Endothelial cell of umbilical vein (primary cell): Measurements from ENCODE around the gene IL32. TPM values are rescaled to one million over a fixed set of nuclear protein-coding genes. Genes with fewer than 3 reads are reported as not detected.

Source experiments
- BruUV-seq: library from RNA; stranded (reverse); fragments of 400-500 nt; replicated peaks from 2 replicates; lab custom pipeline; 2021; lab: Mats Ljungman, UMichigan
- CTCF ChIA-PET: fragments of 300-600, 350-600 bp; sonication (Branson Sonifier 250); formaldehyde crosslinking; loops from one replicate; lab custom pipeline; 2021; ENCODE audit warnings: antibody characterized with exemption, inconsistent platforms; lab: Charles Lee
- POLR2A ChIA-PET: fragments of 300-600, 350-600 bp; sonication (Branson Sonifier 250); formaldehyde crosslinking; loops from one replicate; lab custom pipeline; 2021; ENCODE audit warnings: antibody characterized with exemption, inconsistent platforms; lab: Charles Lee
- DNase-seq: peaks from one replicate; pipeline ENCODE4 v3.0.0-alpha.2; 2011; ENCODE audit warnings: low read depth, low spot score
- FAIRE-seq: peaks from 2 replicates; lab custom pipeline; 2011; peaks lifted over from hg19 to GRCh38; lab: Jason Lieb, UNC
- H2AFZ ChIP-seq: 2 replicates; pipeline ENCODE4 v1.6.0; 2012; ENCODE audit warnings: low read depth, low read length, control low read depth, inconsistent platforms
- H3K27ac ChIP-seq: 2 replicates; pipeline ENCODE4 v1.5.1; 2011; ENCODE audit warnings: low read depth, mild to moderate bottlenecking, control low read depth, low read length, moderate library complexity; ENCODE audit not compliant: insufficient read depth
- H3K27me3 ChIP-seq, 2 experiments: 2 replicates each; pipeline versions ENCODE4 v1.6.0 to v1.6.1; 2011; ENCODE audit warnings: low read length in 2 of 2, mixed read lengths in 1 of 2; ENCODE audit not compliant: control insufficient read depth in 2 of 2, insufficient read depth in 2 of 2
- H3K36me3 ChIP-seq, 2 experiments: 2 replicates in 1 of 2; 3 replicates in 1 of 2; pipeline ENCODE4 v1.5.1; 2011; ENCODE audit warnings: low read length in 2 of 2, mild to moderate bottlenecking in 1 of 2, moderate library complexity in 1 of 2; ENCODE audit not compliant: control insufficient read depth in 2 of 2, insufficient read depth in 2 of 2; ENCODE audit errors: extremely low read depth in 1 of 2
- H3K4me1 ChIP-seq: 3 replicates; pipeline ENCODE4 v1.5.1; 2011; ENCODE audit warnings: mild to moderate bottlenecking, low read length; ENCODE audit not compliant: control insufficient read depth, insufficient read depth; ENCODE audit errors: extremely low read depth
- H3K4me2 ChIP-seq: 2 replicates; pipeline ENCODE4 v1.6.1; 2011; ENCODE audit warnings: low read length, control low read depth, mixed read lengths; ENCODE audit not compliant: insufficient read depth
- H3K4me3 ChIP-seq, 3 experiments: fragments of 200-600 bp in 1 of 3; sonication (generic), shearing (Covaris generic) in 1 of 3; replicated peaks in 1 of 3; 2 replicates each; pipeline ENCODE4 v1.5.1; 2011 to 2016; ENCODE audit warnings: control low read depth in 3 of 3, low read length in 3 of 3, mild to moderate bottlenecking in 2 of 3, inconsistent platforms in 1 of 3, low read depth in 1 of 3, moderate library complexity in 1 of 3; ENCODE audit not compliant: insufficient read depth in 1 of 3
- H3K79me2 ChIP-seq: 2 replicates; pipeline ENCODE4 v1.6.0; 2012; ENCODE audit warnings: low read length, inconsistent platforms; ENCODE audit not compliant: control insufficient read depth, insufficient read depth
- H3K9ac ChIP-seq: replicated peaks from 2 replicates; pipeline ENCODE3; 2011; ENCODE audit warnings: low read length, control low read depth; ENCODE audit not compliant: insufficient read depth; ENCODE audit errors: extremely low read depth
- H3K9me1 ChIP-seq: replicated peaks from 3 replicates; pipeline ENCODE4 v1.6.0; 2011; ENCODE audit warnings: mild to moderate bottlenecking, low read length; ENCODE audit not compliant: control insufficient read depth, insufficient read depth; ENCODE audit errors: extremely low read depth
- H3K9me3 ChIP-seq: replicated peaks from 2 replicates; pipeline ENCODE4 v1.5.1; 2012; ENCODE audit warnings: low read length, inconsistent platforms; ENCODE audit not compliant: control insufficient read depth, insufficient read depth
- H4K20me1 ChIP-seq: replicated peaks from 2 replicates; pipeline ENCODE3; 2011; ENCODE audit warnings: mild to moderate bottlenecking, low read length; ENCODE audit not compliant: control insufficient read depth, insufficient read depth; ENCODE audit errors: extremely low read depth
- GATA2 ChIP-seq: IDR thresholded peaks from 2 replicates; pipeline ENCODE4 v1.7.0; 2011; ENCODE audit warnings: low read depth, mild to moderate bottlenecking, moderate library complexity, mixed read lengths, low read length; ENCODE audit not compliant: insufficient read length, insufficient read depth
- JUN ChIP-seq: IDR thresholded peaks from 2 replicates; pipeline ENCODE4 v1.6.1; 2011; ENCODE audit warnings: borderline replicate concordance, low read depth; ENCODE audit not compliant: insufficient read length, insufficient read depth
- MAX ChIP-seq: IDR thresholded peaks from 2 replicates; pipeline ENCODE4 v1.6.1; 2011; ENCODE audit not compliant: insufficient read depth, insufficient read length
- MYC ChIP-seq: IDR thresholded peaks from one replicate; pipeline ENCODE4 v1.6.1; 2011; ENCODE audit warnings: mild to moderate bottlenecking, low read depth, low read length
- dilution Hi-C: fragments of 300-500 bp; cut with MboI; formaldehyde crosslinking; loops from one replicate; pipeline ENCODE4 v1.15.0; 2019; ENCODE audit warnings: low sequenced_read_pairs; ENCODE audit not compliant: extremely low pct_ligation_motif_present
- intact Hi-C: fragments of 100-400 bp; cut with micrococcal nuclease; formaldehyde crosslinking; loops from one replicate; pipeline ENCODE4 v1.10.0; 2022
- polyA plus RNA-seq, 4 experiments: library from polyadenylated mRNA; depleted of rRNA in 3 of 4; stranded (reverse) in 3 of 4; unstranded in 1 of 4; fragments of >200 nt; gene quantifications; 2 replicates each; pipeline versions ENCODE4 v1.2.1 to v1.2.3, GENCODE V29; 2011 to 2012; ENCODE audit warnings: missing spikeins in 1 of 4
- small RNA-seq: library from RNA; depleted of rRNA; stranded (forward); fragments of <200 nt; gene quantifications from one replicate; pipeline ENCODE3, GENCODE V24; 2012; ENCODE audit warnings: low replicate concordance, low read depth; ENCODE audit not compliant: insufficient read depth, insufficient read length
- total RNA-seq: library from RNA; stranded (reverse); gene quantifications from 2 replicates; pipeline ENCODE4 v1.2.3, GENCODE V29; 2021

Gene IL32
- total and polyA plus RNA-seq, 2 donors (not counting 3 experiments of a cell fraction or from before 2014, with no cell fraction given) = 55.7 to 336 TPM

- dilution Hi-C loops = no loop called here
- H2AFZ ChIP-seq = no peak overlapping the region
- H3K9me1 ChIP-seq = no peaks in the 10 kb centered on the region
- no peak overlapping the region for H3K27ac ChIP-seq
- POLR2A ChIA-PET = interaction anchor here (0.8 kb wide), 1 partner anchor 16 kb away, joined by 3 read pairs; no protein-coding TSS in a partner anchor
- FAIRE-seq = no peak
- intact Hi-C loops = no loop called here
- peaks cover 2% of the 10 kb centered on the region for H3K79me2 ChIP-seq
- H3K36me3 ChIP-seq = peaks cover 4 to 28% of the 10 kb centered on the region in 2 experiments
- no peak overlapping the region for H3K4me2 ChIP-seq
- H3K27me3 ChIP-seq = no peaks in the 10 kb centered on the region
- H3K9me3 ChIP-seq = no peaks in the 10 kb centered on the region
- TF ChIP-seq JUN (no peak), MYC (no peak), MAX (no peak), GATA2 (no peak)
- CTCF ChIA-PET = interaction anchor here (0.9 to 4.9 kb wide), 5 partner anchors 11 to 87 kb away, joined by 3 to 26 read pairs (median 13); no protein-coding TSS in a partner anchor
- BruUV-seq = no TSS peak
- DNase-seq = no peak
- peaks cover 4% of the 10 kb centered on the region for H3K4me1 ChIP-seq
- H3K4me3 ChIP-seq = no peak overlapping the region
- H4K20me1 ChIP-seq = no peaks in the 10 kb centered on the region
- no peak overlapping the region for H3K9ac ChIP-seq
Measured at GRCh38 chr16:3118846-3119245, 53.4 kb downstream of the IL32 start.

Small RNA genes within 50 kb of the gene (small RNA-seq; reads per million reads assigned to genes)
- gene RNU1-22P = not detected

Other genes starting within 250 kb of the IL32 start
- not detected in 2 replicates for gene PRSS21, start 248.4 kb upstream of the IL32 start, total RNA-seq
- gene PRSS21, start 248.4 kb upstream of the IL32 start, polyA plus RNA-seq = 0.19 and 0.28 TPM in 2 replicates
- gene ZG16B, start 235.3 kb upstream of the IL32 start, total RNA-seq = not detected in 2 replicates
- gene ZG16B, start 235.3 kb upstream of the IL32 start, polyA plus RNA-seq = 0.22 and 0.25 TPM in 2 replicates
- gene PRSS22, start 207.5 kb upstream of the IL32 start, total RNA-seq = not detected in 2 replicates
- not detected in 2 replicates for gene PRSS22, start 207.5 kb upstream of the IL32 start, polyA plus RNA-seq
- 18.3 and 24.1 TPM in 2 replicates for gene FLYWCH2, start 182.4 kb upstream of the IL32 start, total RNA-seq
- 34.6 and 45.1 TPM in 2 replicates for gene FLYWCH2, start 182.4 kb upstream of the IL32 start, polyA plus RNA-seq
- gene FLYWCH1, start 153.7 kb upstream of the IL32 start, total RNA-seq = 51.2 and 51.7 TPM in 2 replicates
- gene FLYWCH1, start 153.7 kb upstream of the IL32 start, polyA plus RNA-seq = 32.0 and 37.3 TPM in 2 replicates
- not detected in 2 replicates for gene KREMEN2, start 101.4 kb upstream of the IL32 start, total RNA-seq
- not detected in 2 replicates for gene KREMEN2, start 101.4 kb upstream of the IL32 start, polyA plus RNA-seq
- gene PAQR4, start 96.3 kb upstream of the IL32 start, total RNA-seq = 25.4 and 31.2 TPM in 2 replicates
- gene PAQR4, start 96.3 kb upstream of the IL32 start, polyA plus RNA-seq = 23.8 and 25.7 TPM in 2 replicates
- gene PKMYT1, start 85.2 kb upstream of the IL32 start, total RNA-seq = 36.1 and 48.5 TPM in 2 replicates
- 26.1 and 46.1 TPM in 2 replicates for gene PKMYT1, start 85.2 kb upstream of the IL32 start, polyA plus RNA-seq
- gene CLDN9, start 52.7 kb upstream of the IL32 start, total RNA-seq = not detected in 2 replicates
- gene CLDN9, start 52.7 kb upstream of the IL32 start, polyA plus RNA-seq = 0.06 TPM in 1 of 2 replicates, not detected in the other
- gene CLDN6, start 47.5 kb upstream of the IL32 start, total RNA-seq = not detected in 2 replicates
- 0.28 and 0.80 TPM in 2 replicates for gene CLDN6, start 47.5 kb upstream of the IL32 start, polyA plus RNA-seq
- gene TNFRSF12A, start 45.3 kb upstream of the IL32 start, total RNA-seq = 162 and 169 TPM in 2 replicates
- gene TNFRSF12A, start 45.3 kb upstream of the IL32 start, polyA plus RNA-seq = 187 and 248 TPM in 2 replicates
- gene HCFC1R1, start 41.7 kb upstream of the IL32 start, total RNA-seq = 25.8 and 28.7 TPM in 2 replicates
- 49.3 and 64.5 TPM in 2 replicates for gene HCFC1R1, start 41.7 kb upstream of the IL32 start, polyA plus RNA-seq
- gene THOC6, start 41.6 kb upstream of the IL32 start, total RNA-seq = 23.9 and 24.1 TPM in 2 replicates
- 36.9 and 39.3 TPM in 2 replicates for gene THOC6, start 41.6 kb upstream of the IL32 start, polyA plus RNA-seq
- gene BICDL2, start 28.7 kb upstream of the IL32 start, total RNA-seq = not detected in 2 replicates
- not detected in 2 replicates for gene BICDL2, start 28.7 kb upstream of the IL32 start, polyA plus RNA-seq
- gene MMP25, start 19.1 kb upstream of the IL32 start, total RNA-seq = 0.21 and 0.35 TPM in 2 replicates
- 0.08 and 0.13 TPM in 2 replicates for gene MMP25, start 19.1 kb upstream of the IL32 start, polyA plus RNA-seq
- gene ZSCAN10, start 33.7 kb downstream of the IL32 start, total RNA-seq = not detected in 2 replicates
- 0.08 TPM in 1 of 2 replicates, not detected in the other for gene ZSCAN10, start 33.7 kb downstream of the IL32 start, polyA plus RNA-seq
- gene ZNF205, start 46.9 kb downstream of the IL32 start, total RNA-seq = 15.5 and 18.5 TPM in 2 replicates
- 19.0 and 30.1 TPM in 2 replicates for gene ZNF205, start 46.9 kb downstream of the IL32 start, polyA plus RNA-seq
- 8.0 and 9.8 TPM in 2 replicates for gene ZNF213, start 69.4 kb downstream of the IL32 start, total RNA-seq
- 1.8 and 2.0 TPM in 2 replicates for gene ZNF213, start 69.4 kb downstream of the IL32 start, polyA plus RNA-seq
- not detected in 2 replicates for gene OR1F1, start 122.6 kb downstream of the IL32 start, total RNA-seq
- 0.17 and 0.25 TPM in 2 replicates for gene OR1F1, start 122.6 kb downstream of the IL32 start, polyA plus RNA-seq
- 9.1 and 10.0 TPM in 2 replicates for gene ZNF200, start 169.5 kb downstream of the IL32 start, total RNA-seq
- 2.8 and 3.4 TPM in 2 replicates for gene ZNF200, start 169.5 kb downstream of the IL32 start, polyA plus RNA-seq
- gene MEFV, start 191.0 kb downstream of the IL32 start, total RNA-seq = not detected in 2 replicates
- not detected in 2 replicates for gene MEFV, start 191.0 kb downstream of the IL32 start, polyA plus RNA-seq
- 20.8 and 22.7 TPM in 2 replicates for gene ZNF263, start 217.9 kb downstream of the IL32 start, total RNA-seq
- 10.9 TPM in 2 replicates for gene ZNF263, start 217.9 kb downstream of the IL32 start, polyA plus RNA-seq
- 3.3 and 3.5 TPM in 2 replicates for gene TIGD7, start 239.8 kb downstream of the IL32 start, total RNA-seq
- gene TIGD7, start 239.8 kb downstream of the IL32 start, polyA plus RNA-seq = 1.1 TPM in 2 replicates
- 28.0 and 28.4 TPM in 2 replicates for gene ZNF75A, start 239.9 kb downstream of the IL32 start, total RNA-seq
- gene ZNF75A, start 239.9 kb downstream of the IL32 start, polyA plus RNA-seq = 6.4 and 8.3 TPM in 2 replicates